Measurements from ENCODE around the gene PPP6R2. TPM values are rescaled to one million over a fixed set of nuclear protein-coding genes. Genes with fewer than 3 reads are reported as not detected.

The PPP6R2 gene
- total RNA-seq, 6 experiments from 2014 or later, result 38.3 to 80.3 (median 54.4) TPM

DNA sequence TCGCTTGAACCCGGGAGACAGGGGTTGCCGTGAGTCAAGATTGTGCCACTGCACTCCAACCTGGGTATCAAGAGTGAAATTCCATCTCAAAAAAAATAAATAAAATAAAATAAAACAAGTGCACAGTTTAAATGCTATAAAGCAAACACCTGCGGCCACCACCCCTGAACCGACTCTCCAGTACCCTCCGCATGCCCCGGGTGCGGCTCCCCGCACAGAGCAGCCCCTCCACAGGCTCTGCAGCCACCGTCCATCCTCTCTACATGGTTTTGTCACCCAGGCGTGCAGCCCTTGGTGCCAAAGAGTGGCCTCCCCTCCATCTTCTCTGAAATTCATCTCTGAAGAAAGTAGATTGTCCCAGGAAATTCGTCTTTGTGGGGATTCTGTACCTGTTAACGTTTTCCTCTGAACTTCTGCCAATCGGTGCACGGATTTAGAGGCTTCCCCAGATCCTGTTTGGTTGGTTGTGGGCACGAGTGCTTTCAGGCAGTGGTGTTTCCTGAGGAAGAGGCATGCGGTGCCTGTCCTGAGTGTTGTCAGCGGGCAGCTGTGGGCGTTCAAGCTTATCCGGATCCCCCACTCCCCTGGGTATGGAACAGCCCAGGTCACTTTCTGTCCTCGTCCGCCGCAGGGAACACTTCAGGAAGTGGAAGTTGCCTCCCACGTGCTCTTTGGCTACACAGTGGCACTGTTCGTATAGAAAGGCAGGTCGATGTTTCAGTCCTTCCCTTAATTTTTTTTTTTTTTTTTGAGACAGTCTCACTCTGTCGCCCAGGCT is 147.6 kb downstream of the PPP6R2 start:
- H3K9me3 ChIP-seq, result no peaks in the 10 kb centered on the region
- ATAC-seq, result no peak
- intact Hi-C loops (cut with DNase I), result no loop called here
- H3K27me3 ChIP-seq, result no peaks in the 10 kb centered on the region
- H3K4me1 ChIP-seq, result no peaks in the 10 kb centered on the region
- DNase-seq, result no peak
- no peak overlapping the region for H3K4me3 ChIP-seq
- TF ChIP-seq, protein P1, sequence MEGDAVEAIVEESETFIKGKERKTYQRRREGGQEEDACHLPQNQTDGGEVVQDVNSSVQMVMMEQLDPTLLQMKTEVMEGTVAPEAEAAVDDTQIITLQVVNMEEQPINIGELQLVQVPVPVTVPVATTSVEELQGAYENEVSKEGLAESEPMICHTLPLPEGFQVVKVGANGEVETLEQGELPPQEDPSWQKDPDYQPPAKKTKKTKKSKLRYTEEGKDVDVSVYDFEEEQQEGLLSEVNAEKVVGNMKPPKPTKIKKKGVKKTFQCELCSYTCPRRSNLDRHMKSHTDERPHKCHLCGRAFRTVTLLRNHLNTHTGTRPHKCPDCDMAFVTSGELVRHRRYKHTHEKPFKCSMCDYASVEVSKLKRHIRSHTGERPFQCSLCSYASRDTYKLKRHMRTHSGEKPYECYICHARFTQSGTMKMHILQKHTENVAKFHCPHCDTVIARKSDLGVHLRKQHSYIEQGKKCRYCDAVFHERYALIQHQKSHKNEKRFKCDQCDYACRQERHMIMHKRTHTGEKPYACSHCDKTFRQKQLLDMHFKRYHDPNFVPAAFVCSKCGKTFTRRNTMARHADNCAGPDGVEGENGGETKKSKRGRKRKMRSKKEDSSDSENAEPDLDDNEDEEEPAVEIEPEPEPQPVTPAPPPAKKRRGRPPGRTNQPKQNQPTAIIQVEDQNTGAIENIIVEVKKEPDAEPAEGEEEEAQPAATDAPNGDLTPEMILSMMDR (IDR thresholded peaks at IDR 0.05), result no peak
- no peak for TF ChIP-seq POLR2A (IDR thresholded peaks at IDR 0.05)
- H3K36me3 ChIP-seq, result no peaks in the 10 kb centered on the region
- 53% methylated on average over 14 of the region's 27 CpGs for WGBS (ENCODE audit: insufficient coverage, low coverage, low lambda C conversion rate, missing lambda C conversion rate)
- no peak overlapping the region for H3K27ac ChIP-seq

Other genes with a start within 250 kb of the PPP6R2 start
- 10 to 100 TPM in 1 of 6 experiments, 1 to 10 TPM in 5; 3.9 to 12.3 (median 7.2) TPM for gene PANX2, start 172.6 kb upstream of the PPP6R2 start, total RNA-seq
- 10 to 100 TPM; 18.9 to 30.2 (median 22.8) TPM for gene TRABD, start 157.4 kb upstream of the PPP6R2 start, total RNA-seq
- 10 to 100 TPM; 51.1 to 67.8 (median 59.2) TPM for gene SELENOO, start 142.3 kb upstream of the PPP6R2 start, total RNA-seq
- gene TUBGCP6, start 98.3 kb upstream of the PPP6R2 start, total RNA-seq, result 10 to 100 TPM; 10.4 to 22.6 (median 14.6) TPM
- gene HDAC10, start 92.1 kb upstream of the PPP6R2 start, total RNA-seq, result 10 to 100 TPM; 19.6 to 30.5 (median 23.0) TPM
- gene MAPK12, start 81.6 kb upstream of the PPP6R2 start, total RNA-seq, result 1 to 10 TPM; 2.1 to 7.6 (median 3.6) TPM
- 1 to 10 TPM; 1.7 to 6.4 (median 2.5) TPM for gene MAPK11, start 72.9 kb upstream of the PPP6R2 start, total RNA-seq
- gene PLXNB2, start 35.7 kb upstream of the PPP6R2 start, total RNA-seq, result 100 to 1,000 TPM; 154 to 181 (median 161) TPM
- gene DENND6B, start 16.3 kb upstream of the PPP6R2 start, total RNA-seq, result 1 to 10 TPM in 5 of 6 experiments, under 1 TPM in 1; 0.98 to 4.1 (median 1.9) TPM
- 10 to 100 TPM; 18.3 to 28.9 (median 22.8) TPM for gene SBF1, start 131.7 kb downstream of the PPP6R2 start, total RNA-seq
- 10 to 100 TPM in 1 of 6 experiments, 1 to 10 TPM in 5; 1.0 to 19.2 (median 2.2) TPM for gene ADM2, start 138.2 kb downstream of the PPP6R2 start, total RNA-seq
- gene MIOX, start 143.5 kb downstream of the PPP6R2 start, total RNA-seq, result not detected
- 10 to 100 TPM; 33.2 to 47.6 (median 41.7) TPM for gene LMF2, start 164.4 kb downstream of the PPP6R2 start, total RNA-seq
- 10 to 100 TPM; 11.4 to 17.3 (median 13.9) TPM for gene NCAPH2, start 164.9 kb downstream of the PPP6R2 start, total RNA-seq
- gene SCO2, start 182.3 kb downstream of the PPP6R2 start, total RNA-seq, result 1 to 10 TPM in 3 of 6 experiments, under 1 TPM in 1, not detected in 2; 0.80 to 4.2 (median 2.5) TPM
- 100 to 1,000 TPM in 3 of 6 experiments, 10 to 100 TPM in 3; 30.6 to 223 (median 88.2) TPM for gene TYMP, start 186.7 kb downstream of the PPP6R2 start, total RNA-seq
- gene KLHDC7B, start 202.6 kb downstream of the PPP6R2 start, total RNA-seq, result 1 to 10 TPM in 2 of 6 experiments, under 1 TPM in 2, not detected in 2; 0.07 to 1.4 (median 0.62) TPM
- gene SYCE3, start 219.6 kb downstream of the PPP6R2 start, total RNA-seq, result 1 to 10 TPM in 2 of 6 experiments, not detected in 4; 3.3 to 4.7 TPM
- 10 to 100 TPM in 5 of 6 experiments, 1 to 10 TPM in 1; 3.8 to 30.7 (median 13.0) TPM for gene CPT1B, start 235.1 kb downstream of the PPP6R2 start, total RNA-seq
- 10 to 100 TPM; 10.9 to 43.4 (median 26.7) TPM for gene CHKB, start 239.5 kb downstream of the PPP6R2 start, total RNA-seq